Measurements from ENCODE around the gene PACSIN1.

The PACSIN1 gene

DNA sequence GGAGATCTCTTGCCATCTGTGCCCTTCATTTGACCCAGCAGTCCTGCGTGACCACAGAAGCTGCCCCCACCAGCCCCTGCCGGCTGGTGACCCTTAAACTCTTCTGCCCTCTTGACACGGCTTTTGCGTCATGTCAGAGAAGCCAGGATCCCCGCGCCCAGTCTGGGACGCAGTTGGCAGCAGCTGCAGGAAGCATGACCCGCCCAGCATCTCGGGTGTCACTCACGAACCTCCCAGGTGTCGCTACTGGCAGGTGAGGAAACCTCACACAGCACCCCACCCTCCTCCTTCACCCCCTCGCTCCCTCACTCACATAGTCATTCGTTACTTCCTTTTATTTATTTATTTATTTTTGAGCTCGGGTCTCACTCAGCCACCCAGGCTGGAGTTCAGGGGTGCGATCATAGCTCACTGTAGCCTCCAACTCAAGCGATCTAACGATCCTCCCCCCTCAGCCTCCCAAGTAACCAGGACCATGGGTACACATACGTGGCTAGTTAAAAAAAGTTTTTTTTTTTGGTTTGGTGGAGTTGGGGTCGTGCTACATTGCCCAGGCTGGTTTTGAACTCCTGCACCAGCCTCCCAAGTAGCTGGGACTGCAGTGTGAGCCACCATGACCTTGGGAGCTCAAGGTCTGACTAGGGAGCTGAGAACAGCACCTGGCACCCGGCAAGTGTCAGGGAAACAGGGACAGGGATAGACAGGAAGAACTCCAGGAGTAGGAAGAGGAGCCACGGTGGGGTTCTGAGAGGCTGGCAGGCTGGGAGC, 104.4 kb downstream of the PACSIN1 start:
- H3K36me3 ChIP-seq (ENCODE audit: control insufficient read depth, insufficient read depth, low read length): no peaks in the 10 kb centered on the region
- H3K27me3 ChIP-seq (ENCODE audit: control insufficient read depth, insufficient read depth, low read length): peaks cover 15% of the 10 kb centered on the region
- H3K4me3 ChIP-seq (ENCODE audit: low read length): no peak overlapping the region
- peaks cover 30% of the 10 kb centered on the region for H3K4me1 ChIP-seq (ENCODE audit: control insufficient read depth, insufficient read depth, low read length)
- no peaks in the 10 kb centered on the region for H3K9me3 ChIP-seq (ENCODE audit: control insufficient read depth, low read length)
- H3K9ac ChIP-seq (ENCODE audit: low read length): no peak overlapping the region

DNA sequence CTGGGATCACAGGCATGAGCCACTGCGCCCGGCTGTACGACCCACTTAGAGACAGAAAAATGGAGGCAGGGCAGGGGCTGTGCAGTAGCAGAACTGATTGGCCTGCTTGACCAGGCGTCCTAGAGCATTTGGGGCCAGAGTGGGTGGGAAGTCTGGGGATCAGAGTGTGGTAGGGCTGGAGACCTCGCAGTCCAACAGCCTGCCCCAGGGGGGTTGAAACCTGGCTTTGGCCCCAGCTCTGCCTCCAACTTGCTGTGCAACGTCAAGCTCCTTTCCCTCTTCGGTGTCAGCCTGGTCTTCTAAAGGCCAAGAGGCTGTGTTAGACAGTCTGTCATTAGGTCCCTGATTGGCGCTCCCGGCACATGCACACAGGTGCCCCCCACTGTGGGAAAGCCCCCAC, 105.5 kb downstream of the PACSIN1 start:
- no peaks in the 10 kb centered on the region for H3K36me3 ChIP-seq (ENCODE audit: control insufficient read depth, insufficient read depth, low read length)
- no peaks in the 10 kb centered on the region for H3K9me3 ChIP-seq (ENCODE audit: control insufficient read depth, low read length)
- H3K27me3 ChIP-seq (ENCODE audit: control insufficient read depth, insufficient read depth, low read length): peaks cover 15% of the 10 kb centered on the region
- H3K9ac ChIP-seq (ENCODE audit: low read length): no peak overlapping the region
- H3K4me3 ChIP-seq (ENCODE audit: low read length): no peak overlapping the region
- peaks cover 30% of the 10 kb centered on the region for H3K4me1 ChIP-seq (ENCODE audit: control insufficient read depth, insufficient read depth, low read length)

DNA sequence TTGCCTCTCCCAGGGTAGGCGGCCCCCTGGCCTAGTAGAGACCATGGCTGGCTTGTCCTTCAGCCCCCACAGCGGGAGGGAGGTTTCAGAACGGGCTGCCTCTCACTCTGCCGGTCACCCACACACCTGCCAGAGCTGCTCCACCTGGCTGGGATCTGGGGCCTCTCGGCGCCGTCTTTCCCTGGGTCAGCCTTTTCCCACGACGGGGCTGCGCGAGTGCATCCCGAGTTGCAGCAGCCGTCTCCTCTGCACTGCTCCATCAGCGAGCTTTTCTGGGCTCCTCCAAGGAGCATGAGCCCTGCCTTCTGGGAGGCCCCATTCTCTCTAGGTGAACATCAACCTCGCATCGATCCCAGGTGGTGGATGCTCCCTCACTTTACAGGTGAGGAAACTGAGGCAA, 106.1 kb downstream of the PACSIN1 start:
- Histone ChIP-seq H3K4me1 (ENCODE audit: control insufficient read depth, insufficient read depth, low read length) (peaks cover 26% of the 10 kb centered on the region), H3K36me3 (ENCODE audit: control insufficient read depth, insufficient read depth, low read length) (no peaks in the 10 kb centered on the region), H3K4me3 (ENCODE audit: low read length) (no peak overlapping the region), H3K9me3 (ENCODE audit: control insufficient read depth, low read length) (no peaks in the 10 kb centered on the region), H3K27me3 (ENCODE audit: control insufficient read depth, insufficient read depth, low read length) (peaks cover 15% of the 10 kb centered on the region), H3K9ac (ENCODE audit: low read length) (no peak overlapping the region)

DNA sequence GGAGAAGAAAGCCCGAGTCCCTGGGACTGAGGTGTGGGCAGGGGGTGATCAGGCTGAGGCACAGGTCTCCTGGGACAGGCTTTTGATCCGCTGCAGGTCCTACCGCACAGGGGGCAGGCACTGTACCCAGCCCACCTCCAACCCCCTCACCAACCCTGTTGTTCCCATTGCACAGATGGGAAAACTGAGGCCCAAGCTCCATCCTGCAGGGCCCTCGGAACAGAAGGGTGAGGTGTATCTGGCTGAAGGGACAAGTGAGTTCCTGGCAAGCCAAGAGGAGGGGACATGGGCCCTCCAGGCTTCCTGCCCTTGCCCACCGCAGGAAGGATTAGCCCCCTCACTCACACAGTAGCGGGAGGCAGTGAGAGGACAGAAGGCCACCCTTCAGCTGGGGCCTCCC, 106.7 kb downstream of the PACSIN1 start:
- Histone ChIP-seq H3K27me3 (ENCODE audit: control insufficient read depth, insufficient read depth, low read length) (peaks cover 15% of the 10 kb centered on the region), H3K4me1 (ENCODE audit: control insufficient read depth, insufficient read depth, low read length) (peaks cover 21% of the 10 kb centered on the region), H3K36me3 (ENCODE audit: control insufficient read depth, insufficient read depth, low read length) (no peaks in the 10 kb centered on the region), H3K9ac (ENCODE audit: low read length) (no peak overlapping the region), H3K4me3 (ENCODE audit: low read length) (no peak overlapping the region), H3K9me3 (ENCODE audit: control insufficient read depth, low read length) (no peaks in the 10 kb centered on the region)

DNA sequence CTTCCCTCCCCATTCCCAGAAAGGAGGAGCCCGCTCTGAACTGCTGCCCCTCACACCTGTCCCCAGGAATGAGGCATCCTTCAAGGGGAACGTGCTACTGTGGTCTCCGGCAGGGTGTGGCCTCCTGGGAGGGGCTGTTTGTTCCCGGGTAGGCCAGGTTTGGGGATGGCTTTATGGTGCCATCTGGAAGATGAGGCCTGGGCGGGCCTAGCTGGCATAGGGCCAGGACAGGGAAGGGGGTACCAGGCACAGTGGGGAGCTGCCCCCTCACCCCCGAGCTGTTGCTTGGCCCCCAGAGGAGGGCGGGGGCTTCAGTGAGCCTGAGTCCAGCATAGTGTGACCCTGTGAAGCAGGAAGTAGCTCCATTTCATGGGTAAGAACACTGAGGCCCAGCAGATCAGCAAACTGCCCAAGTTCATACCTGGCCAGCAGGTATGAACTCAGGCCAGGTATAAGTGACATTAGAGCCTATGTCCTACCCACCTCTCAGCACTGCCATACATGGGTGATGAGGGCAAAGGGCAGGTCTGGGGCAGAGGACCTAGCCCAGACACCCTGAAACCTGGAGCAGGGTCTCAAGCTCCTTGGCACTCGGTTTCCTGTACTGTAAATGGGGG, 107.8 kb downstream of the PACSIN1 start:
- H3K4me1 ChIP-seq (ENCODE audit: control insufficient read depth, insufficient read depth, low read length): peaks cover 13% of the 10 kb centered on the region

DNA sequence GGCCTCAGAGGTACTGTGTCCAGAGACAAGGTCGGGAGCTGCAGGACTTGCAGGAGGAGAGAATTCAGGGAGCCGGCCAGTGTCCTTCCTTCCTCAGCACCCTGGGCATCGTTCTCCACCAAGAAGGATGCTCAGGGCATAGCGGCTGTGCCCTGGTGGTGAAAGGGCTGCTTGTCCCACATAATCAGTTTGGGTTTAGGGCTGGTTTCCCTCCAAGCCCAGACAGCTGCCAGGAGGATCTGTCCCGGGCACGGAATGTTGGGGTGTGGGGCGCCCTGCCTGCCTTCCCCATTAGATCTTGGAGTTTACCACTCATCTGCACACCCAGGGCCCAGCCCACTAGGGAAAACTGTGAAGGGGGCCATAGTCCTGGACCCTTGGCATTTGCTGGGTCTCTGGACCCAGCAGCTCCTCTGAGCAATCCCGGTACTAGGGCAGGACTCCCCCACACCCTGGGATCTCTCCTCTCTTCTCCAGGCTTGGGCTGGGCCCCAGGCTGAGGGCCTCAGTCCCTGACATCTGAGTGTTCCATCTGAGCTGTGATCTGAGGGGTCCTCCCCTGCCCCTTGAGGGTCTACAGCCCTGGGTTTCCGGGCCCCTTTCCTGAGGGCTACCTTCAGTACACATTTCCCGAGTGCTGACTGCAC, 108.9 kb downstream of the PACSIN1 start:
- H3K9me3 ChIP-seq (ENCODE audit: control insufficient read depth, low read length): no peaks in the 10 kb centered on the region
- H3K36me3 ChIP-seq (ENCODE audit: control insufficient read depth, insufficient read depth, low read length): no peaks in the 10 kb centered on the region
- H3K27me3 ChIP-seq (ENCODE audit: control insufficient read depth, insufficient read depth, low read length): peaks cover 8% of the 10 kb centered on the region
- no peak overlapping the region for H3K4me3 ChIP-seq (ENCODE audit: low read length)
- peaks cover 4% of the 10 kb centered on the region for H3K4me1 ChIP-seq (ENCODE audit: control insufficient read depth, insufficient read depth, low read length)
- no peak overlapping the region for H3K9ac ChIP-seq (ENCODE audit: low read length)

More for the DNA sequence above, 107.8 kb downstream of the PACSIN1 start:
- no peaks in the 10 kb centered on the region for H3K9me3 ChIP-seq (ENCODE audit: control insufficient read depth, low read length)
- H3K27me3 ChIP-seq (ENCODE audit: control insufficient read depth, insufficient read depth, low read length): peaks cover 14% of the 10 kb centered on the region
- no peaks in the 10 kb centered on the region for H3K36me3 ChIP-seq (ENCODE audit: control insufficient read depth, insufficient read depth, low read length)
- no peak overlapping the region for H3K4me3 ChIP-seq (ENCODE audit: low read length)
- H3K9ac ChIP-seq (ENCODE audit: low read length): no peak overlapping the region

DNA sequence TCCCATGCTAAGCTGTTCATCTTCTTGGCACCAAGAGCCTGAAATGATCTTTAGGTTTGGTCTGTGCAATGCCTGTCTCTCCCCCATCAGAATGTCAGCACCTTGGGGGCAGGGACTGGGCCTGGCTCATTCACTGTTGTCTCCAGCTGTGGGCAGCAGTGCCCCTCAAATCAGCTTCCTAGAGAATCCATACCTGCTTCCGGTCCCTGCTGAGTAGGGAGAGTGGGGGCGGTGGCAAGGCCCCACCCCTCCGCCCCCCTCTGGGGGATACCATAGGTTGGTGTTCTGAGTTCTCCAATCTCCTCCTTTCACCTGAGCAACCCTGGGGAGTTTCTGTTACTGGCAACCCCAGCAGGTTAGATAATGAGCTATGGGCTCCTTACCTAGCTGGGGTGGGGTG, 109.5 kb downstream of the PACSIN1 start:
- Histone ChIP-seq H3K4me1 (ENCODE audit: control insufficient read depth, insufficient read depth, low read length) (no peaks in the 10 kb centered on the region), H3K9ac (ENCODE audit: low read length) (no peak overlapping the region), H3K9me3 (ENCODE audit: control insufficient read depth, low read length) (no peaks in the 10 kb centered on the region), H3K27me3 (ENCODE audit: control insufficient read depth, insufficient read depth, low read length) (peaks cover 8% of the 10 kb centered on the region), H3K4me3 (ENCODE audit: low read length) (no peak overlapping the region), H3K36me3 (ENCODE audit: control insufficient read depth, insufficient read depth, low read length) (no peaks in the 10 kb centered on the region)

DNA sequence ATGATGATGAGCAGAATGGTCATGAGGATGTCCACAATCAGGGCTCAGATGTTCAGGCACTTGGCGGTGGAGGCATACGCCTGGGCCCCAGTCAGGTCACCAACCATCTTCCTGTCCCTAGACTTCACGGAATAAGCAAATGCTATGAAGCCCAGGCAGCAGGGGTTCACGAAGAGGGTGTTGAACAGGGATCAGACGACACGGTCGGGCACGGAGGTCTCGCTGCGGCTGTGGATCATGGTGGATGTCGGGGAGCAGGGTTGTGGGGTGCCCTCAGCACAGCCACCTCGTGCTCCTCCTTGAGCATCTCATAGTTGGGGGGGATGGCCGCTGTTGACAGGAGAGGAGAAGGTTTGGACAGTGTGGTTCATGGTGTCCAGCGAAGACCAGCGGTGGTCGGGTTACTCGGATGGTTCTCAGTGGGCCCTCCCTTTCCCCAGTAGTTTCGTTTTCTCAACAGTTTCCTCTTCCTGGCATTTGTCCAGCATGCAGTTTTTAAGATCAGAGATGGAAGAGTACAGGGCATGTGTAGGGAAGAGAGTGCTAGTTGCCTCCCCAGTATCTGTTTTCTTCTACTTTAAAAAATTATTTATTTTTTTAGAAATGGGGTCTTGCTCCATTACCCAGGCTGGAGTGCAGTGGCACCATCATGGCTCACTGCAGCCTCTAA, 110.5 kb downstream of the PACSIN1 start:
- H3K27me3 ChIP-seq (ENCODE audit: control insufficient read depth, insufficient read depth, low read length): peaks cover 8% of the 10 kb centered on the region
- H3K9me3 ChIP-seq (ENCODE audit: control insufficient read depth, low read length): no peaks in the 10 kb centered on the region
- no peak overlapping the region for H3K9ac ChIP-seq (ENCODE audit: low read length)
- no peak overlapping the region for H3K4me3 ChIP-seq (ENCODE audit: low read length)
- H3K4me1 ChIP-seq (ENCODE audit: control insufficient read depth, insufficient read depth, low read length): no peaks in the 10 kb centered on the region
- no peaks in the 10 kb centered on the region for H3K36me3 ChIP-seq (ENCODE audit: control insufficient read depth, insufficient read depth, low read length)

DNA sequence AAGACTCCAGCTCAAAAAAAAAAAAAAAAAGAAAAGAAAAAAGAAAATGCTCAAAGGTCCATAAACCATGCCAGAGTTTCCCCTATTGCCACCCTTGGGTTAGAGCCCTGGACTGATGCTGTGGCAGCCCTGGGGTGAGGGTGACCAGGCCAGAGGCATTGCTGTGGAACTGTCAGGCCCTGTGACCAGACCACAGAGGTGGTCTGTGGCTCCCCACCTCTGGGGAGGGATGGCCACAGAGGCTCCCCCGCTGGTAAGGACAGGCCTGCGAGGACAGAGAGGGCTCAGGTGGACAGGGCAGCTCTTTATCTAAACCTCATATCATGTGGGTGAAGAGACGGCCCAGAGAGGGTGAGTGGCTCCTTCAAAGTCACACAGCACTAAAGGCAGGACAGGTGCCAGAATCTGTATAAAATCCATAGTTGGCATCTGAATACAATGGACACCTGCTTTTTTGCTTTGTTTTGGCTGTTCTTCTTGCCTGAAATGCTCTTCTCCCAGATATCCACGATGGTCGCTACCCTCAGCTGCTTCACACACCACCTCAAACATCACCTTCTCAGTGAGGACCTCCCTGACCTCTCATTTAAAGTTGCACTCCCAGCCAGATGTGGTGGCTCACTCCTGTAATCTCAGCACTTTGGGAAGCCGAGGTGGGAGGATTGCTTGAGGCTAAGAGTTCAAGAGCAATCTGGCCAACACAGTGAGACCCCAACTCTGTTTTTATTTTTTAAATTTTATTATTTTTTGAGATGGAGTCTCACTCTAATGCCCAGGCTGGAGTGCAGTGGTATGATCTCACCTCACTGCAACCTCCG, 112.8 kb downstream of the PACSIN1 start:
- H3K4me1 ChIP-seq (ENCODE audit: control insufficient read depth, insufficient read depth, low read length): no peaks in the 10 kb centered on the region
- no peaks in the 10 kb centered on the region for H3K9me3 ChIP-seq (ENCODE audit: control insufficient read depth, low read length)
- no peak overlapping the region for H3K4me3 ChIP-seq (ENCODE audit: low read length)
- H3K9ac ChIP-seq (ENCODE audit: low read length): no peak overlapping the region
- no peaks in the 10 kb centered on the region for H3K36me3 ChIP-seq (ENCODE audit: control insufficient read depth, insufficient read depth, low read length)
- peaks cover 8% of the 10 kb centered on the region for H3K27me3 ChIP-seq (ENCODE audit: control insufficient read depth, insufficient read depth, low read length)

DNA sequence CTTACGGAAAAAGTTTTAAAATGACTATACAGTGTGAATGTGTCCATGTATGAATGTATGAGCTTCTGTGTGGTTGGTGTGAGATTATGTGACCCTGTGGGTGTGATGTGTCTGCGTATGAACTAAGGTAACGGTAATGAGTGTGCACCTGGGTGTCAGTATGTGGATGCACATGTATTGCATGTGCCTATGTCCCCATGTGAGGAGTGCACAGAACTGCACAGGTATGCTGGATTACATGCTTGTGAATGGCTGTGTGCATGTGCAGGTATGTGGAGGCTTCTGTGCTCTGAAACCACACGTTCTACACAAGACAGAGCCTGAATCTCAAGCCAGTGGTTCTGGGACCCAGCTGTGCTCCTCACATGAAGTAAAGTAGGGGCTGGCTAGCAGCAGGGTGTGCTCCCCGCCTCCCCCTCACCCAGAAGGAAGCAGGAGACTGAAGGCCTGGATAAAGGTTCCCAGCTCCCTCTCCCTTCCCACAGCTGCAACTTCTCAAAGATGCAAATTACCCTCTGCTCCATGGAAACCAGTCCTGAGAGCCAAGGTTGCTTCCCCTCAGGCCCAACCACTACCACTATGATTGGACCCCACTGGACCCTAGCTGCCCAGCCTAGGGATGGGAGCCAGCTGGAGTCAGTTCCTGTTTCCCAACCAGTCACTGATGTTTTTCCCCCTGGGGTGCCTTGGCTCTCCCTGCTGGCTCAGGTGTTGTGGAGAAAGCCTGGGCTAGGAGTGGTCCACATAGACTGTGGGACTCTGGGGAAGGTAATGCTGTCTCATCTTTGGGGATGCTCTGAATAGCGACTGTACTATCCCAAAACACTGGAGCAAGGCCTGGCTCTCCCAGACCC, 115.1 kb downstream of the PACSIN1 start:
- H3K9ac ChIP-seq (ENCODE audit: low read length): no peak overlapping the region

DNA sequence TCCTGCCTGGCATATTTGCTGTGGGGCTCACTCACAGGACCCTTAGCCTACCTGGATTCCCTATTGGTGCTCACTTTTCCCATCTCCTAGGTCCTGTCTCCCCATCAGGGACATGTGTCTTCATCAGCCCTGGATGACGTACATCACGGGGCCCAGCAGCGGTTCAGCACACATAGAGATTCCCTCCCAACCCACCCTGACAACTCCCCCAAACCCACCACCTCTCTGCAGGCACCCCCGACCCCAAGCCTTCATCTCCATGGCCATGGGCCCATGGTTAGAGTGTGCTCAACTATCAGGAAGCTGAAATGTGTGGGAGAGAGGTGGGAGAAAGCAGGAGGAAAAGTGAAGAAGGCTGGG, 115.7 kb downstream of the PACSIN1 start:
- H3K9ac ChIP-seq (ENCODE audit: low read length): no peak overlapping the region

More for the DNA sequence above, 115.1 kb downstream of the PACSIN1 start:
- H3K36me3 ChIP-seq (ENCODE audit: control insufficient read depth, insufficient read depth, low read length): no peaks in the 10 kb centered on the region
- peaks cover 16% of the 10 kb centered on the region for H3K4me1 ChIP-seq (ENCODE audit: control insufficient read depth, insufficient read depth, low read length)
- H3K9me3 ChIP-seq (ENCODE audit: control insufficient read depth, low read length): no peaks in the 10 kb centered on the region
- no peaks in the 10 kb centered on the region for H3K27me3 ChIP-seq (ENCODE audit: control insufficient read depth, insufficient read depth, low read length)
- no peak overlapping the region for H3K4me3 ChIP-seq (ENCODE audit: low read length)

More for the DNA sequence above, 115.7 kb downstream of the PACSIN1 start:
- Histone ChIP-seq H3K36me3 (ENCODE audit: control insufficient read depth, insufficient read depth, low read length) (no peaks in the 10 kb centered on the region), H3K27me3 (ENCODE audit: control insufficient read depth, insufficient read depth, low read length) (no peaks in the 10 kb centered on the region), H3K4me3 (ENCODE audit: low read length) (no peak overlapping the region), H3K4me1 (ENCODE audit: control insufficient read depth, insufficient read depth, low read length) (peaks cover 22% of the 10 kb centered on the region), H3K9me3 (ENCODE audit: control insufficient read depth, low read length) (no peaks in the 10 kb centered on the region)
